HUDEP-2 (cell line): ENCODE results near the gene LIG3.
"Not testable (repeated sequence)": the region's sequence is repeated elsewhere in the genome, so short reads cannot be mapped to it uniquely, and the experiment has no call there.

Source experiments
- DNase-seq, 76 experiments: peaks; one replicate each; lab custom pipeline; 2025; ENCODE audit not compliant: unreplicated experiment in 76 of 76; lab: John Stamatoyannopoulos, UW

Gene LIG3

GRCh38 chr17:34980353-34980680 is at the start of gene LIG3:
Gene LIG3, plus strand, starts transcription at chr17:34980512. Its CDS starts 2,494 bp downstream, at chr17:34983006.
- DNase-seq, result peak in 75 of 76 experiments; percentile 31 to 93 (median 84)

GRCh38 chr17:34950780-34951179 is 29.5 kb upstream of the LIG3 start:
- DNase-seq, result not testable (repeated sequence)

GRCh38 chr17:34958438-34958837 is 21.9 kb upstream of the LIG3 start:
- DNase-seq, result no peak

GRCh38 chr17:34961093-34961911 is 19.0 kb upstream of the LIG3 start, which contains the start of the genes CCT6B and ZNF830:
Gene CCT6B, minus strand, starts transcription at chr17:34961460. Its CDS starts 67 bp downstream, at chr17:34961393.
Gene ZNF830, plus strand, starts transcription at chr17:34961540. Its CDS starts 27 bp downstream, at chr17:34961567.
- DNase-seq, result peak in 75 of 76 experiments; percentile 44 to 92 (median 82)

- DNase-seq, result no peak
Measured at GRCh38 chr17:34974179-34974578, 6.1 kb upstream of the LIG3 start.

GRCh38 chr17:34974794-34975785 is 5.2 kb upstream of the LIG3 start:
- peak in 3 of 76 experiments; percentile 7 to 28 (median 9) for DNase-seq

- no peak for DNase-seq
Measured at GRCh38 chr17:34979153-34979552, 1.2 kb upstream of the LIG3 start.

GRCh38 chr17:34979650-34980352 is 511 bp upstream of the LIG3 start:
- DNase-seq, result peak in 2 of 76 experiments; percentile 3 to 8

- peak in 72 of 76 experiments; percentile 6 to 88 (median 60) for DNase-seq
Measured at GRCh38 chr17:34980681-34981537, 597 bp downstream of the LIG3 start.

- peak in 12 of 76 experiments; percentile 2 to 50 (median 14) for DNase-seq
Measured at GRCh38 chr17:34981538-34982241, 1.4 kb downstream of the LIG3 start.

GRCh38 chr17:34987232-34987631 is 6.9 kb downstream of the LIG3 start:
- DNase-seq, result no peak

- peak in 35 of 76 experiments; percentile 5 to 75 (median 41) for DNase-seq
Measured at GRCh38 chr17:34988644-34989043, 8.3 kb downstream of the LIG3 start.

GRCh38 chr17:34989473-34989872 is 9.2 kb downstream of the LIG3 start:
- DNase-seq, result no peak

- no peak for DNase-seq
Measured at GRCh38 chr17:34990921-34991365, 10.6 kb downstream of the LIG3 start.

- no peak for DNase-seq
Measured at GRCh38 chr17:34991606-34992005, 11.3 kb downstream of the LIG3 start.

GRCh38 chr17:34993031-34993430 is 12.7 kb downstream of the LIG3 start:
- DNase-seq, result no peak

GRCh38 chr17:34996422-34997285 is 16.3 kb downstream of the LIG3 start:
- no peak for DNase-seq

- DNase-seq, result no peak
Measured at GRCh38 chr17:34997355-34997862, 17.1 kb downstream of the LIG3 start.
